GM18867 (cell line): ENCODE measurements around the gene IKBIP.
"Not testable (repeated sequence)": the region's sequence is repeated elsewhere in the genome, so short reads cannot be mapped to it uniquely, and the experiment has no call there.

Source experiments
- ATAC-seq: cut with Tn5 transposase; IDR thresholded peaks from one replicate; pipeline ENCODE4 v1.9.1; 2021; ENCODE audit warnings: mild to moderate bottlenecking, moderate library complexity; ENCODE audit not compliant: unreplicated experiment

Gene IKBIP, protein sequence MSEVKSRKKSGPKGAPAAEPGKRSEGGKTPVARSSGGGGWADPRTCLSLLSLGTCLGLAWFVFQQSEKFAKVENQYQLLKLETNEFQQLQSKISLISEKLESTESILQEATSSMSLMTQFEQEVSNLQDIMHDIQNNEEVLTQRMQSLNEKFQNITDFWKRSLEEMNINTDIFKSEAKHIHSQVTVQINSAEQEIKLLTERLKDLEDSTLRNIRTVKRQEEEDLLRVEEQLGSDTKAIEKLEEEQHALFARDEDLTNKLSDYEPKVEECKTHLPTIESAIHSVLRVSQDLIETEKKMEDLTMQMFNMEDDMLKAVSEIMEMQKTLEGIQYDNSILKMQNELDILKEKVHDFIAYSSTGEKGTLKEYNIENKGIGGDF

DNA sequence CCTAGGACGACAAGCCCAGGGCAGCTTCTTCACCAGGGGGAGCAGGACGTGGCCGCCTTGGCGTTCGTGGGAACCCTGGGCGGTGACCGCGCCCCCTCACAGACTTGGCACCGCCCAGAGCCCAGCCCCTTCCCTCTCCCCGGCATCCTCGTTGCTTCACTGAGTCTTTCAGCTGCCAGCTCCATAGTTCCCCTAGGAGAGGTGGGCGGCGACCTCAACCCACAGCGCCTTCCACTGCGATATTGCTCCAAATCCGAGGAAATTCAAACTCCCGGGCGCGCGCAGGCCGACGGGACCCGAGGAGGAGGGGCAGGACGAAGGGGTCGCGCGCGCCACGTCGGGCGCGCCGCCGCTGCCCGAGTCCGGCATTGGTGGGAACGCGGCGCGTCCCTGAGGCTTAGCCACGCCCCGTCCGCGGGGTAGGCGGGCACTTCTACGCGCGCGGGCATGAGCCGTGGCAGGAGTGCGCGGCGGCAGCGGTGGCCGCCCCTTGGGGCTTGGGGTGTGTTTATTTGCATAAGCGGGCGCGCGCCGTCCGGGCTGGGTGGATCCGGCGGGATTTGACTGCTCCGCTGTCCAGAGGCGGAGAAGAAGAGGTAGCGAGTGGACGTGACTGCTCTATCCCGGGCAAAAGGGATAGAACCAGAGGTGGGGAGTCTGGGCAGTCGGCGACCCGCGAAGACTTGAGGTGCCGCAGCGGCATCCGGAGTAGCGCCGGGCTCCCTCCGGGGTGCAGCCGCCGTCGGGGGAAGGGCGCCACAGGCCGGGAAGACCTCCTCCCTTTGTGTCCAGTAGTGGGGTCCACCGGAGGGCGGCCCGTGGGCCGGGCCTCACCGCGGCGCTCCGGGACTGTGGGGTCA, at the start of gene IKBIP, which contains the start of gene APAF1:
Gene IKBIP (minus strand): TSS at position 77 of the 860 bp plus-strand sequence. CDS start 87 bp downstream, outside the sequence.
Gene APAF1 (plus strand): TSS at position 579 of the 860 bp plus-strand sequence. CDS start 3,070 bp downstream, outside the sequence.
- peak; percentile 88 for ATAC-seq

DNA sequence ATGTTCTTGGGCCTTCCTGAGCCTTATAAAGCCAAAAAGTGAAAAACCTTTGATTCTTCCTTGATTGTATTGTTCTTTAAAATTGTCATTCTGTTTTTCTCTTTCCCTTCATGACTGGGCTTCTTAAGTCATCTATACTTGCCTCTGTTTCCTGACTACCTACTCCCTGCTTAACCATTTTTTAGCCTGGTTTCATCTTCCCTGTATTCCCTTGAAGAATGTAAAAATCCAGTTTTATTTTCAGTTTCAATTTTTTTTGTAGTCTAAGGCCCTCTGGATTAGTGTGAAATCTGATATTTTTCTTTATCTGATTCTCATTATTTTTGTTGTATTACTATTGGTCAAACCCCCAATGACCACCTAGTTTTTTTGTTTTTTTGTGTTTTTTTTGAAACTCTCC, 46.8 kb upstream of the IKBIP start:
- no peak for ATAC-seq

DNA sequence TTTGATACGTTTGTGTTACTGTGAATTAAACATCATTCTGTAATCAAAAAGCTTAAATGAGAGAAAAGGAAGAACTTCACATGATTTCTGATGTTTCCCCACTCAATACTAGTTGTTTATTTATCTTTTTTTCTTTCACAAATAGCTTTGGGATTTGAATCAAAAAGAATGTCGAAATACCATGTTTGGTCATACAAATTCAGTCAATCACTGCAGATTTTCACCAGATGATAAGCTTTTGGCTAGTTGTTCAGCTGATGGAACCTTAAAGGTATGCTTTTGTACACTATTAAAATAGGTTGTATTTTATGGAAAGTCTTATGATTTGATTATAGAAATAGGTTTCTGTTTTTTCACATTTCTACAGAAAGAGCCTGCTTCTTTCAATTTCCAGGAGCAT, 42.0 kb upstream of the IKBIP start:
- ATAC-seq: no peak

DNA sequence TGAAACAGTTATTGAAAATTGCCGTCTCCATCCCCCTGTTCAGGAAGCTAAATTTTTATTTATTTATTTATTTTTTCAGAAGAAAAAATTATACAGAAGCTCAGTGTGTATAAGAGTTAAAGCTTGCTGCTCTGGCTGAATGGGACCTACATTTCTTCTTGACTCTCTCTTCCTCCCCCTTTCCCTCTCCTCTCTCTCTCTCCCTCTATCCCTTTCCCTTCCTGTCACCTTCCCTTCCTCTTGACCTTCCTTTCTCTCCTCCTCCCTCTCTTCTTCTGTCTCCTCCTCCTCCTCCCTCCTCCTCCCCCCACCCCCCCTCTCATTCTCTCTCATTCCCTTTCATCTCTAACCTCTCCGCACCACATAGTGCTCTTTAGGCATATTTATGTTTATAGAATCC, 39.6 kb upstream of the IKBIP start:
- no peak for ATAC-seq

DNA sequence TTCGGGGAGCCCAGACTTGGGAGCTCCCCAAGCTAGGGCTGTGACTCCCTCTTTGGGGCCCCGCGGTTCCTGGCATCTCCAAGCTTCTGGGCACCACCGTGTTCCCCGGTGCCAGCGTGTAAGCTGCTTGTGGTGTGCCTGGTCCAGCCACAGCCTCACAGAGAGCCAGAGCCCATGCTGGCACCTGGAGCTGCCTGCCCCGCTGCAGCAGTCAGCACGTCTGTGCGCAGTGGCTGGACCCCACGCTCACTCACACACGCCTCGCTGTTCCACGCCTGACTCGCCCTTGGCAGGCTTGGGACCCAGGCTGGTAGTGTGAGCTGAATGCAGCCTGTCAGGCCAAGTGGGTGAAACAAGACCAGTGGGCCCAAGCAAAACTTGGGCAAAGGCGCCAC, 35.0 kb upstream of the IKBIP start:
- no peak for ATAC-seq

DNA sequence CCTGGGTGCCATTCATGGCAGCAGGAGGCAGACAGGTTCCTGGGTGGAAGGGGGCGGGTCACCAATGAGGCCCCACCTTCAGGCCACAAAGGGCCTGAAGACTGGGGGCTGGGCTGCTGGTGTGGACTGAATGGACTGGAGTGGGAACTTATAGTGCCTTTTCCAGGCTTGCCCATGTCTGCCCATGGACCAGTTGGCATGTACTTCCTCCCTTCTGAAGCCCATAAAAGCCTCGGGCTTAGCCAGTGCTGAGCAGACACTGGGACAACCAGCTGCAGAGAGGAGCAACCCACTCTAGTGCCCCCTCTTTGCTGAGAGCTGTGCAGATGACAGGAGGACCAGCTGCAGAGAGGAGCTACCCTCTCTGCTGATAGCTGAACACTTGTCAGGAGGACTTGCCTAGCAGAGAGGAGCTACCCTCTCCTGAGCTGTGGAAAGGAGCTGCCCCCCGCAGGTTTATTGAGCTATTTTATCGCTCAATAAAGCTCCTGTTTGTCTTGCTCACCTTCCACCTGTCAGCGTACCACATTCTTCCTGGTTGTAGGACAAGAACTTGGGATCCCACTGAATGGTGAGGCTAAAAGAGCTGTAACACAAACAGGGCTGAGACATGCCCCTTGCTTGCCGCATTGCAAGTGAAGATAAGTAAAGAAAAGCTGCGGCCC, 34.5 kb upstream of the IKBIP start:
- no peak for ATAC-seq

DNA sequence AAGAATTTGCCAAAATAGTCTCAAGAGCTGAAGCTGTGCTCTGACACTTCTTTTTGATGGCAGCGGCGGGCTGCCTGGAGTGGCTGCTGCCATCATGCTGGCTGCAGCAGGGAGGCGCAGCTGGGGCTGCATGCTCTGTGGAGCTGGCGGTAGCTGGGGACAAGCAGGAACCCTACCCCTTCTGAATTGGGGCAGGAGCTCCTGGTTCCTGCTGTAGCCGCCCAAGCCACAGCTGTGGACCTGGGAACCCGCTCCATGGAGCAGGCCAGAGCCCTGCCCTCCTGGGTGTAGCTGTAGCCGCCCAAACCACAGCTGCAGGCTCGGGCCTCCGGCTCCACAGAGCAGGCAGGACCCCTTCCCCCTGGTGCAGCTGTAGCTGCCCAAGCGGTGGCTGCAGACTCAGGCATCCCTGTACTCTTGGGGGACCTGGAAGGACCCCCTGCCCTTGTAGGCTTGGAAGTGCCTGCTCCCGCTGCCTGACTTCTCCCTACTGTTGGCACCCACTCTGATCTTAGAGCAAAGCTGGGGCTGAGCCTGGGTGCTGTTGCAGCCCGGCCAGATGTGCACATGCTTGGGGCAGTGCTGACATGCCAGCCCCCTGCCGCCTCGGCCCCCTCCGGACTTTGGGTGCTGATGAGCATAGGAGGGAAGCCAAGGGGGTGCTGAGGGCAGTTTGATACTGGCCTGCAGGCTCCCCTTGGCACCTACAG, 33.8 kb upstream of the IKBIP start:
- ATAC-seq: no peak

DNA sequence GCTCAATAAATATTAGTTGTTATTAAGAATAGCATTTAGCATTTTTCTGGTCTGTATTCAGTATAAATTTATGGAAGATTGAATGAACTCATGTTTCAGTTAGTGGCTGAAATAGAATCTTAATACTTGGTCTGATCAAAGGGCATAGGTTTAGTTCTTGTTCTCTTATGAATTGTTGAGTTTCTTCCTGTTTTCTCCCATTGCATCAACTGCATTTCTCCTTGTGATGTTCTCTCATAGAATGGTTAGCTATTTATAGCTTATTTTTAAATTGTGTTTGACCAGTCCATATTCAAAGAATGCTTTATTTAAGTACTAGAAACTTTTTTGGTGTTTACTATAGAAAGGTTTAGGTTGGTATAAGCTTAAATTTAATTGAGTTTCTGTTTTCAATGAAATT, 30.3 kb upstream of the IKBIP start:
- no peak for ATAC-seq

DNA sequence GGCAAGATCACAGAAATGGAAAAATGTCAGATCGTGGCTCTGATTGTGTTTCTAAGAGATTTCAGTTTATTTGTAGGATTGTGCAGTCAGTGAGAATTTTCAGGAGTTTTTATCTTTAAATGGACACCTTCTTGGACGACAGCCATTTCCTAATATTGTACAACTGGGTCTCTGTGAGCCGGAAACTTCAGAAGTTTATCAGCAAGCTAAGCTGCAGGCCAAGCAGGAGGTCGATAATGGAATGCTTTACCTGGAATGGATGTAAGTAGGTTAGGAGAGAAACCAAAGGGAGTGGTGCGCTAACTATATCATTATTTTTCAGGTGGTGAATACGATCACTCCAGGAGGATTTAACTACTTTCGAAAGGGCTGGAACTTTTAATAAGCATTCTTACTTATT, 26.9 kb upstream of the IKBIP start:
- no peak for ATAC-seq

DNA sequence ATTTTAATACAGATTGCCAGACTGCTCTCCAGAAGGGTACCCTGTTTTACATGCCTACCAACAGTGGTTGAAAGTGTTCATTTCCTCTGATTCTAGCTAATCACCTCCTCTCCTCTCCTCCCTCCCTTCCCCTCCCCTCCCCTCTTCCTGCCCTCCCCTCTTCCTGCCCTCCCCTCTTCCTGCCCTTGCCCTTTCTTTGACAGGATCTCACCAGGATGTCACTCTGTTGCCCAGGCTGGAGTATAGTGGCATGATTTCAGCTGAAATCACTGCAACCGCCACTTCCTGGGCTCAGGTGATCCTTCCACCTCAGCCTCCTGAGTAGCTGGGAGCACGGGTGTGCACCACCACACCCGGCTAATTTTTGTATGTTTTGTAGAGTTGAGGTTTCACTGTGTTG, 25.2 kb upstream of the IKBIP start:
- no peak for ATAC-seq

DNA sequence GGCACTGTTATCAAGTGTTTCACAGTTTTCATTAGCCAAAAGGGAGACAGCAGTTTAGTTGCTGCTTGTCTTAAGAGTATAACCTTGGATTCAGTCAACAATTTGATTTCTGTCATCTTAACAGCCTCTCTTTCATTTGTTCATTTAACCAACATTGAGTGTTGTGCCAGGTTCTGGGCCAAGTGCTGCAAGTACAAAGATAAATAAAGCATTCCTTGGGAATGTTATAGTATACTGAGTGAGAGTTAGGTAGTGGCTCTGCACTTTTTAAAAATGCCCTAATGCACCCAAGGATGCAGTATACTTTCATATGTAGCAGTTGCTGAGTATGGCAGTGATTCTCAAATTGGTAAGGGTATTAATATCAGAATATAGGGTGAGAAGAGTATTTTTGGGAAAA, 15.9 kb upstream of the IKBIP start:
- no peak for ATAC-seq

DNA sequence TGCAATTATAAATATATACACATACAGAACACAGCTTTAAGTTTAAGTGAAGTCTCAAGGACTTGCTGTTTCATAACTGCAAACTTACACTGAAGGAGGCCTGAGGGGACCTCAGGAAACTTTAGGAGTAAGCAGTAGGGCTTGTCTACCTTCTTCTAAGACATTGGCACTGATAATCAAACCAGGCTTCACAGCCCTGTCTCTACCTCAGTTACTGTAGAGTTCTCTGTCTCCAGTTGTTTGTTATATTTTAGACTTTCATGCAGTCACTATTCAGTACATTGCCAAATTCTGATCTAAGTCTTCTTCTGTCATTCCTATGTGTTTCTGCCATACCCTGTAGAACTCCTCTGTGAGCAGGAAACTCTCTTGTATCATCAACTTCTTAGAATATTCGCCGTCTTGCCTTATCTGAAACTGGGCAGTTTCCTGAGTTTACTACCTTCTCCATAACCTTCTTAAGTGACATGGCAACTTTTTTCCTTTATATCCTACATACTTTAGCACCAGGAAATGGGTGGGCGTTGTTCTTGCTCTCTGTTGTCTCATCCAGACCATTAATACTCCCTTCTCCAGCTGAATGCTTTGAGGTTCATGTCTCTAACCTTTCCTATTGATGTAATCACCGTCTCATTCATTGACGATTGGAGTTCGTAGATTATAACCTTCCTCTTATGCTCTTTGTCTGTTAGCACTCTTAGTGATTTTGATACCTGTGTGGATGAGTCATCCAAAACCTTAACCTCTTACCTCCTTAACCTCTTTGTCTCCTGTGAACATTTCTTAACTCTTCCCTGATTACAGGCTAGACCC, 11.9 kb upstream of the IKBIP start:
- ATAC-seq: no peak

DNA sequence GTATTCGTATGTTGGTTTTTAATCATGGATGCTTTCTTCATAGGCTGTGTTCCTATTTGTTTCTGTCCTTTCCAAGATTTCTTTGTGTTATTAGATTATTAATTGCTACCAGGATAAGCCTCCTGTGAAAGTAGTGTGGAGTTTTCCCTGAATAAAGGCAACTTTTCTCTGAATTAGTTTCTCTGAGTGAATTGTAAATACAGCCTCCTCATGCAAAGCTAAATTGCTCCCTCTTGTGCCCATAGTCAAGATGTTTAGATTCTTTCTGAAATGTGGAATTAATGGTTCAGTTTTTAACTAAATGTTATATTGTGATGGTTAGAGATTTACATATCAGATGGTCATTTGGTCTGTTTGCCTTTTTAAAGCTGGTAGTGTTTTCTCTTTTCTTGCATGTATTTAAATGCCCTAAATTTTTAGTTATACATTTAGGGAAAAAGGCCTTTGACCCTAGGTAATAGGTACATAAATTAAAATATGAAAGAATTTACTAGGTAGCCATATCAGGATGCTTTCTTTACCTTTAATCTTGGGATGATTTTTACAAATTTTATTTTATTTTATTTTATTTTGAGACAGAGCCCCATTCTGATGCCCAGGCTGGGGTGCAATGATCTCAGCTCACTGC, 9.4 kb upstream of the IKBIP start:
- ATAC-seq: peak; percentile 59

DNA sequence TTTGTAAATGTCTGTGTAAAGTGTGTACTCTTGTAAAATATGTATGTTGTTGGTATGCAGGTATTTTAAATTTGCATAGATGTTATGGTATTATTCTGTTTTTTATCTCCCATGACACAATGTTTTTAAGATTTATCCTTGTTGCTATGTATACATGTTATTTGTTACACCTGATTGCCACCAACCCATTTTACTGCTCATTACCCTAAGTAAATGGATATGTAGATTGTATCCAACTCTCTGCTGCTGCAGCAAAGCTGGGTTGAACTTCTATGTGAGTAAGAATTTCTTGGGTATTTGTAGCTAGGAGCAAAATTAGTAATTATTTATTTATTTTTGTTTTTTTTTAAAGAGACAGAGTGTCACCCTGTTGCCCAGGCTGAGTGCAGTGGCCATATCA, 6.7 kb upstream of the IKBIP start:
- no peak for ATAC-seq

DNA sequence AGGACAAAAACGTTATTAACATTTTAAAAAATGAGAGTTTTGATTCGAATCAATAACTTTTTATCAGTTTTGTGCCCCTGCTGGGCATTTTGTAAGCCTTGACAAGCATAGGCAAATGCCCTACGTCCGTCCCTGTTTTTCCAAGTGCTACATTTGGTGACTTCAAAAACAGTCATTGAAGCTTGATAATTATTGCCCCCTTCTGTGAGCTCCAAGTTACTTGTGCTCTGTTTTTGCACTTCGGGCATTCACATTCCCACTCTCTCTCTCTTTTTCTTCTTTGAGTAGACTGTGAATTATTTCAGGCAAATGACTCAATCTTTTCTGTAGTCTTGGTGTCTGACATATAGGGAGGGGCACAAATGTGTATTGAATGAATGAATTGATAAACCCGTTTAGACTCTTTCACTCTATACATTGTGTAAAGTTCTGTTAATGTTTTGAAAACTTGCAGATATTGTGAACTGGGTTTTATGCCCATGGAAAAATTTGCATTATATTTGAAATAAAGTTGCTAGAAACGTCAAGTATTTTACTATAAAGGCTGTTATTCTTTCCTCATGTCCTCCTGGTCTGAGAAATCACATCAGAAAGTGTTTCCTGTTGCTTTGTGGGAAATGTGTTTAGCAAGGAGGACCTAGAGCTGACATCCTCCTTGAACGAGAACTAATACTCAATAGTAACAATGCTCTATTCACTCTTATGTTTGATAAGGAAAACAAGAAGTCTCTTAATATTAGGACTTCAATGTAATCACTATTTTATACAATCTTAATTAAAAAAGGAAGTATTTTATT, 1.9 kb upstream of the IKBIP start:
- ATAC-seq: no peak

DNA sequence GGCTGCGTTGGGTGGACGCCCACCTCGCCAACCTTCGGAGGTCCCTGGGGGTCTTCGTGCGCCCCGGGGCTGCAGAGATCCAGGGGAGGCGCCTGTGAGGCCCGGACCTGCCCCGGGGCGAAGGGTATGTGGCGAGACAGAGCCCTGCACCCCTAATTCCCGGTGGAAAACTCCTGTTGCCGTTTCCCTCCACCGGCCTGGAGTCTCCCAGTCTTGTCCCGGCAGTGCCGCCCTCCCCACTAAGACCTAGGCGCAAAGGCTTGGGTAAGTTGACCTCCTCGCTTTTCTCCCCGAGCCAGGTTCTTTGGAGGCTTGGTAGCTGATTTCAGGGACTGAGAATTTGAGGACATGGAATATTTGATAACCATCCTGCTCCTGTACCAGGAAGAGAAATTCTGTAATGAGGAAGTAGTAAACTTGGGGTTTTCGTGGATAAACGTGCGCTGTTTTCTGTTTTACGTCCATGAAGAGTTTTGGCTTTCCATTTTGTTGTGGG, 1.0 kb upstream of the IKBIP start:
- peak; percentile 0 for ATAC-seq

DNA sequence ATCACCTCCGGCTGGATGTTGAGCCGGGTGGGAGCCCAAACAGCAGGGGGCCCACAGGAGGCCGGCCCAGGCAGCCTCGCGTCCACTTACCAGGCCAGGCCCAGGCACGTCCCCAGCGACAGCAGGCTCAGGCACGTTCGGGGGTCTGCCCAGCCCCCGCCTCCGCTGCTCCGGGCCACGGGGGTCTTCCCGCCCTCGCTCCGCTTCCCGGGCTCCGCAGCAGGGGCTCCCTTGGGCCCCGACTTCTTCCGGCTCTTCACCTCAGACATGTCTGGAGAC, 216 bp downstream of the IKBIP start:
- peak; percentile 18 for ATAC-seq

DNA sequence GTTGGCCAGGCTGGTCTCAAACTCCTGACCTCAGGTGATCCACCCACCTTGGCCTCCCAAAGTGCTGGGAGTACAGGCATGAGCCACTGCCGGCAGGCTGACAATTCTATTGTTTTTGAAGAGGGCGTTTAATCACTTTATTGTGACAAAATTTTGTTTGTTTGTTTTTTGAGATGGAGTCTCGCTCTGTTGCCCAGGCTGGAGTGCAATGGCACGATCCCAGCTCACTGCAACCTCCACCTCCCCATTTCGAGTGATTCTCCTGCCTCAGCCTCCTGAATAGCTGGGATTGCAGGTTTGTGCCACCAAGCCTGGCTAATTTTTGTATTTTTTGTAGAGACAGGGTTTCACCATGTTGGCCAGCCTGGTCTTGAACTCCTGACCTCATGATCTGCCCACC, 1.8 kb downstream of the IKBIP start:
- ATAC-seq: not testable (repeated sequence)

DNA sequence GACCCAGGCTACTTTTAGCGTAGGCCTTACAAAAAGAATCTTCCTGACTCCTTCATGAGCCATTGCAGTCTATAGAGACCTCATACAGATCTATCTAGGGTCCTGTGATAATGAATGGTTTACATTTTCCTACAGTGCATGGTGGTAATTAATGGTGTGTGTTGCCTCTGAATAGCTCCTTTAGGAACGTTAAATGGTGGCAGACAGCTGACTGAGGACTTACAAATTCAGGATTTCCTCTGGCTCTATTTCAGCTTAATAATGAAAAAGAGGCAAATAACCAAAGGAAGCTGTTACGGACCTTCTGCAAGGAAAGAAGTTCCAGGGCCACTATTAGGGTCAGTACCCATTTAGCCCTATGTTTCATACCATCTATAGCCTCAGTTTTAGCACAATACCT, 5.1 kb downstream of the IKBIP start:
- no peak for ATAC-seq
